ENCODE data around the gene CHD6.

The CHD6 gene

GRCh38 chr20:41352666-41353065 lies 265.5 kb downstream of the CHD6 start:
- no peak overlapping the region for H3K9ac ChIP-seq (ENCODE audit: low read length in 2 of 2)
- no peaks in the 10 kb centered on the region for H3K36me3 ChIP-seq (ENCODE audit: control insufficient read depth in 2 of 2, insufficient read depth in 2 of 2, low read length in 2 of 2)
- no peaks in the 10 kb centered on the region for H3K27me3 ChIP-seq (ENCODE audit: control insufficient read depth in 1 of 2, insufficient read depth in 2 of 2, low read length in 2 of 2)
- H3K9me3 ChIP-seq (ENCODE audit: control insufficient read depth in 2 of 2, low read length in 2 of 2) = no peaks in the 10 kb centered on the region
- no peaks in the 10 kb centered on the region for H3K4me1 ChIP-seq (ENCODE audit: control insufficient read depth, insufficient read depth, low read length)
- no peak overlapping the region for H3K4me3 ChIP-seq (ENCODE audit: low read length in 2 of 2)
- H3K27ac ChIP-seq (ENCODE audit: low read length) = no peak overlapping the region

DNA sequence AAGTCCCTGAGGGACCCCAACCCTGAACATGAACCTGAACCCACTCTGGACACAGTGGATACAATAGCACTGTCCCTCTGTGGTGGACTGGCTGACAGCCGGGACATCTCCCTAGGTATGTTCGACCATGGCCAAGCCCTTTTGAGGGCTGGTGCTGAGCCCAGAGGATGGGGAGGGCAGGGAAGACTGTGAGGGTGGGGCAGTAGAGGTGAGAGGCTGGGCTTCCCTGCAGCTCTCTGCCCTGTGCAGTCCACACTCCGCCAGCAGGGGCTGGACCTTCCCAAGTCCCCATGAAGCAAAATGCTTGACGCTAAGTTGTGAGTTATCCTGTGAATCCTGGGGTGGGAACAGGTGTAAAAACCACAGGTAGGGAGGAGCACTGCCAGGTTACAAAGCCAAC lies 266.1 kb downstream of the CHD6 start:
- Histone ChIP-seq H3K4me3 (ENCODE audit: low read length in 2 of 2) (no peak overlapping the region), H3K9me3 (ENCODE audit: control insufficient read depth in 2 of 2, low read length in 2 of 2) (no peaks in the 10 kb centered on the region), H3K9ac (ENCODE audit: low read length in 2 of 2) (no peak overlapping the region), H3K36me3 (ENCODE audit: control insufficient read depth in 2 of 2, insufficient read depth in 2 of 2, low read length in 2 of 2) (no peaks in the 10 kb centered on the region), H3K27ac (ENCODE audit: low read length) (no peak overlapping the region), H3K4me1 (ENCODE audit: control insufficient read depth, insufficient read depth, low read length) (no peaks in the 10 kb centered on the region), H3K27me3 (ENCODE audit: control insufficient read depth in 1 of 2, insufficient read depth in 2 of 2, low read length in 2 of 2) (no peaks in the 10 kb centered on the region)
